Sigmoid colon (tissue), 7 donors: Measurements from ENCODE around the gene GJA1. TPM values are rescaled to one million over a fixed set of nuclear protein-coding genes. Genes with fewer than 3 reads are reported as not detected.

Experiments used
- DNase-seq: peaks from one replicate; pipeline ENCODE4 v3.0.0-alpha.2; 2019
- H3K27ac ChIP-seq, 4 donors: fragments of 200-600 bp; sonication (generic); one replicate each; pipeline ENCODE4 v1.5.1; 2016 to 2019; ENCODE audit warnings: mild to moderate bottlenecking in 1 of 4
- H3K27me3 ChIP-seq, 3 donors: fragments of 200-600 bp; sonication (generic); one replicate each; pipeline ENCODE4 v1.5.1; 2019; ENCODE audit warnings: mild to moderate bottlenecking in 1 of 3
- H3K36me3 ChIP-seq, 4 donors: fragments of 200-600 bp; sonication (generic); one replicate each; pipeline ENCODE4 v1.5.1; 2016 to 2019
- H3K4me1 ChIP-seq, 4 donors: fragments of 200-600 bp; sonication (generic); one replicate each; pipeline ENCODE4 v1.5.1; 2017 to 2019
- H3K4me3 ChIP-seq, 4 donors: fragments of 200-600 bp; sonication (generic); one replicate each; pipeline ENCODE4 v1.5.1; 2017 to 2019; ENCODE audit warnings: mild to moderate bottlenecking in 2 of 4, moderate library complexity in 1 of 4
- H3K9me3 ChIP-seq, 4 donors: fragments of 200-600 bp in 3 of 4; sonication (generic) in 3 of 4; one replicate each; pipeline versions ENCODE4 v1.5.1 to v1.6.1; 2013 to 2019
- EP300 ChIP-seq, 4 donors: sonication (generic); formaldehyde crosslinking; IDR thresholded peaks; one replicate each; pipeline ENCODE4 v1.6.1; 2017; ENCODE audit warnings: antibody characterized with exemption in 4 of 4
- POLR2A ChIP-seq, 2 donors: fragments of 450-650 bp; IDR thresholded peaks; one replicate each; pipeline ENCODE4 v1.6.1; 2016; ENCODE audit warnings: antibody characterized with exemption in 2 of 2, mild to moderate bottlenecking in 2 of 2, moderate library complexity in 2 of 2
- POLR2AphosphoS5 ChIP-seq, 4 donors: sonication (generic); formaldehyde crosslinking; IDR thresholded peaks; one replicate each; pipeline ENCODE4 v1.6.1; 2017; ENCODE audit warnings: antibody characterized with exemption in 4 of 4
- WGBS, 2 donors: extraction: QIAGEN DNeasy Blood & Tissue Kit; methylation state at CpG; one replicate each; pipeline ENCODE4 v1.1.7; 2013; 5-methylcytosine and 5-hydroxymethylcytosine counted together
- intact Hi-C: fragments of 100-400 bp; cut with DNase I; formaldehyde crosslinking; loops from one replicate; pipeline ENCODE4 v1.15.1; 2023
- polyA plus RNA-seq, 3 donors: library from polyadenylated mRNA; stranded (reverse); fragments of 200-250 nt; gene quantifications; one replicate each; pipeline ENCODE4 v1.2.3, GENCODE V29; 2013
- total RNA-seq, 4 donors: library from RNA; depleted of rRNA; stranded (reverse); fragments of >200 nt; gene quantifications; one replicate each; pipeline ENCODE4 v1.1.0, GENCODE V29; 2016
- TF ChIP-seq, protein P1 (sequence below), 4 experiments: fragments of 450-650 bp in 3 of 4; fragments of 200-600 bp in 1 of 4; IDR thresholded peaks; one replicate each; pipeline ENCODE4 v1.5.1; 2016 to 2019; ENCODE audit warnings: antibody characterized with exemption in 4 of 4, mild to moderate bottlenecking in 3 of 4, moderate library complexity in 2 of 4
- donor health status: healthy with polysubstance abuse.
- donor health status: Bipolar disorder and iron deficiency.
- donor health status: healthy.

Gene GJA1
- total and polyA plus RNA-seq, 7 donors: 3.0 to 24.0 (median 15.0) TPM

- WGBS, 2 donors: 84 to 88% methylated on average over 3 of the region's 3 CpGs
- H3K27me3 ChIP-seq: no peaks in the 10 kb centered on the region
- intact Hi-C loops: no loop called here
- no peak overlapping the region for H3K27ac ChIP-seq
- H3K4me3 ChIP-seq: no peak overlapping the region
- TF ChIP-seq, protein P1, sequence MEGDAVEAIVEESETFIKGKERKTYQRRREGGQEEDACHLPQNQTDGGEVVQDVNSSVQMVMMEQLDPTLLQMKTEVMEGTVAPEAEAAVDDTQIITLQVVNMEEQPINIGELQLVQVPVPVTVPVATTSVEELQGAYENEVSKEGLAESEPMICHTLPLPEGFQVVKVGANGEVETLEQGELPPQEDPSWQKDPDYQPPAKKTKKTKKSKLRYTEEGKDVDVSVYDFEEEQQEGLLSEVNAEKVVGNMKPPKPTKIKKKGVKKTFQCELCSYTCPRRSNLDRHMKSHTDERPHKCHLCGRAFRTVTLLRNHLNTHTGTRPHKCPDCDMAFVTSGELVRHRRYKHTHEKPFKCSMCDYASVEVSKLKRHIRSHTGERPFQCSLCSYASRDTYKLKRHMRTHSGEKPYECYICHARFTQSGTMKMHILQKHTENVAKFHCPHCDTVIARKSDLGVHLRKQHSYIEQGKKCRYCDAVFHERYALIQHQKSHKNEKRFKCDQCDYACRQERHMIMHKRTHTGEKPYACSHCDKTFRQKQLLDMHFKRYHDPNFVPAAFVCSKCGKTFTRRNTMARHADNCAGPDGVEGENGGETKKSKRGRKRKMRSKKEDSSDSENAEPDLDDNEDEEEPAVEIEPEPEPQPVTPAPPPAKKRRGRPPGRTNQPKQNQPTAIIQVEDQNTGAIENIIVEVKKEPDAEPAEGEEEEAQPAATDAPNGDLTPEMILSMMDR (IDR thresholded peaks at IDR 0.05): no peak
- TF ChIP-seq POLR2A (IDR thresholded peaks at IDR 0.05) (no peak), POLR2AphosphoS5 (IDR thresholded peaks at IDR 0.05) (no peak), EP300 (IDR thresholded peaks at IDR 0.05) (no peak)
- no peaks in the 10 kb centered on the region for H3K36me3 ChIP-seq
- no peaks in the 10 kb centered on the region for H3K4me1 ChIP-seq
- no peaks in the 10 kb centered on the region for H3K9me3 ChIP-seq
- no peak for DNase-seq
Observed at GRCh38 chr6:121463087-121463486, 27.6 kb downstream of the GJA1 start.

GRCh38 chr6:121465101-121465500, 29.7 kb downstream of the GJA1 start:
- DNase-seq: no peak
- no peak overlapping the region for H3K27ac ChIP-seq
- H3K4me3 ChIP-seq: no peak overlapping the region
- no peaks in the 10 kb centered on the region for H3K36me3 ChIP-seq
- H3K27me3 ChIP-seq: no peaks in the 10 kb centered on the region
- no peaks in the 10 kb centered on the region for H3K9me3 ChIP-seq
- TF ChIP-seq, protein P1 (IDR thresholded peaks at IDR 0.05): no peak
- TF ChIP-seq POLR2A (IDR thresholded peaks at IDR 0.05): no peak
- no peak for TF ChIP-seq EP300 (IDR thresholded peaks at IDR 0.05)
- TF ChIP-seq POLR2AphosphoS5 (IDR thresholded peaks at IDR 0.05): no peak
- WGBS, 2 donors: 91% methylated on average over 6 of the region's 6 CpGs
- no peaks in the 10 kb centered on the region for H3K4me1 ChIP-seq
- intact Hi-C loops: no loop called here

- no peaks in the 10 kb centered on the region for H3K9me3 ChIP-seq
- H3K4me3 ChIP-seq: no peak overlapping the region
- WGBS, 2 donors: 87 to 92% methylated on average over 21 of the region's 21 CpGs
- H3K4me1 ChIP-seq: no peaks in the 10 kb centered on the region
- no peaks in the 10 kb centered on the region for H3K27me3 ChIP-seq
- H3K27ac ChIP-seq: no peak overlapping the region
- no peak for DNase-seq
- intact Hi-C loops: no loop called here
- TF ChIP-seq EP300 (IDR thresholded peaks at IDR 0.05) (no peak), POLR2AphosphoS5 (IDR thresholded peaks at IDR 0.05) (no peak), POLR2A (IDR thresholded peaks at IDR 0.05) (no peak)
- TF ChIP-seq, protein P1 (IDR thresholded peaks at IDR 0.05): no peak
- no peaks in the 10 kb centered on the region for H3K36me3 ChIP-seq
Observed at GRCh38 chr6:121479486-121480098, 44.1 kb downstream of the GJA1 start.

- Histone ChIP-seq H3K9me3 (no peaks in the 10 kb centered on the region), H3K27ac (no peak overlapping the region), H3K4me1 (peaks cover 0 to under 1% (median 0%) of the 10 kb centered on the region in 4 donors), H3K4me3 (no peak overlapping the region), H3K36me3 (no peaks in the 10 kb centered on the region), H3K27me3 (no peaks in the 10 kb centered on the region)
- TF ChIP-seq POLR2A (IDR thresholded peaks at IDR 0.05): no peak
- TF ChIP-seq, protein P1 (IDR thresholded peaks at IDR 0.05): no peak
- no peak for TF ChIP-seq EP300 (IDR thresholded peaks at IDR 0.05)
- no peak for TF ChIP-seq POLR2AphosphoS5 (IDR thresholded peaks at IDR 0.05)
- DNase-seq: no peak
- intact Hi-C loops: no loop called here
- WGBS, 2 donors: 90 to 93% methylated on average over 18 of the region's 18 CpGs
Observed at GRCh38 chr6:121480099-121480713, 44.8 kb downstream of the GJA1 start.
